Parathyroid adenoma (tissue), 2 donors: ENCODE results near the gene FRMD4A.
"Not testable (repeated sequence)": the region's sequence is repeated elsewhere in the genome, so short reads cannot be mapped to it uniquely, and the experiment has no call there.

Experiments used
- H2AFZ ChIP-seq: fragments of 300-600 bp; sonication (generic); one replicate; pipeline ENCODE4 v1.7.0; 2017; ENCODE audit warnings: antibody characterized with exemption, mild to moderate bottlenecking
- H3K27ac ChIP-seq: fragments of 300-600 bp; sonication (generic); one replicate; pipeline ENCODE4 v1.7.0; 2017
- H3K27me3 ChIP-seq: fragments of 300-600 bp; sonication (generic); one replicate; pipeline ENCODE4 v1.7.0; 2017; ENCODE audit warnings: low read length; ENCODE audit not compliant: control insufficient read depth, insufficient read depth
- H3K36me3 ChIP-seq: fragments of 300-600 bp; sonication (generic); one replicate; pipeline ENCODE4 v1.7.0; 2017; ENCODE audit warnings: low read length; ENCODE audit not compliant: control insufficient read depth, insufficient read depth
- H3K4me1 ChIP-seq: fragments of 300-600 bp; sonication (generic); one replicate; pipeline ENCODE4 v1.7.0; 2017; ENCODE audit warnings: control low read depth
- H3K4me2 ChIP-seq: fragments of 300-600 bp; sonication (generic); one replicate; pipeline ENCODE4 v1.7.0; 2017; ENCODE audit warnings: low read length
- H3K4me3 ChIP-seq: fragments of 300-600 bp; sonication (generic); one replicate; pipeline ENCODE4 v1.7.0; 2017; ENCODE audit warnings: low read depth, low read length
- H3K79me2 ChIP-seq: fragments of 300-600 bp; sonication (generic); one replicate; pipeline ENCODE4 v1.7.0; 2017; ENCODE audit warnings: control low read depth
- H3K9ac ChIP-seq: fragments of 300-600 bp; sonication (generic); one replicate; pipeline ENCODE4 v1.7.0; 2017; ENCODE audit warnings: mild to moderate bottlenecking
- H3K9me3 ChIP-seq: fragments of 300-600 bp; sonication (generic); one replicate; pipeline ENCODE4 v1.7.0; 2017; ENCODE audit warnings: low read length; ENCODE audit not compliant: control insufficient read depth
- TF ChIP-seq, protein P1 (sequence below): fragments of 300-600 bp; sonication (generic); IDR thresholded peaks from one replicate; pipeline ENCODE4 v1.7.0; 2017; ENCODE audit warnings: antibody characterized with exemption, mild to moderate bottlenecking
- donor health status: primary hyperparathyroidism.

FRMD4A gene

DNA sequence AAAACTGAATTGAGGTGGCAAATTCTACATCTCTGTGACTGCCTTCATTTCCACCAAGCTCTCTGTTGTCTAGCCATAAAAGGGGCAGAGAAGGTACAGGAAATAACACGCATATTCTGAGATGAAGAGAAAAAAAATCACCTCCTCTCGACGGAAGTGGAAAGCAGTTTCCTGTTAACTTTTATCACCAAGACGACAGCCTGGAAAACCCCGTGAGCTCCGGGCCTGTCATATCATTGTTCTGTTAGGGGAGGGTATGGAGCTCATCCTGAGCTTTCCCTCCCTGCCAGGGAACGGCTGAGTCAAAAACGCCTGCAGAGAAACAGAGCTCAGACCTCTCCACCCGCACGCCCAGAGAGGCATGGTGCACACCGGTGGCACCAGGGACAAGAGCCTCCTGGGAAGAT lies 543.7 kb downstream of the FRMD4A start:
- H3K4me1 ChIP-seq: no peaks in the 10 kb centered on the region
- no peaks in the 10 kb centered on the region for H3K27me3 ChIP-seq
- H3K36me3 ChIP-seq: no peaks in the 10 kb centered on the region
- TF ChIP-seq, protein P1, sequence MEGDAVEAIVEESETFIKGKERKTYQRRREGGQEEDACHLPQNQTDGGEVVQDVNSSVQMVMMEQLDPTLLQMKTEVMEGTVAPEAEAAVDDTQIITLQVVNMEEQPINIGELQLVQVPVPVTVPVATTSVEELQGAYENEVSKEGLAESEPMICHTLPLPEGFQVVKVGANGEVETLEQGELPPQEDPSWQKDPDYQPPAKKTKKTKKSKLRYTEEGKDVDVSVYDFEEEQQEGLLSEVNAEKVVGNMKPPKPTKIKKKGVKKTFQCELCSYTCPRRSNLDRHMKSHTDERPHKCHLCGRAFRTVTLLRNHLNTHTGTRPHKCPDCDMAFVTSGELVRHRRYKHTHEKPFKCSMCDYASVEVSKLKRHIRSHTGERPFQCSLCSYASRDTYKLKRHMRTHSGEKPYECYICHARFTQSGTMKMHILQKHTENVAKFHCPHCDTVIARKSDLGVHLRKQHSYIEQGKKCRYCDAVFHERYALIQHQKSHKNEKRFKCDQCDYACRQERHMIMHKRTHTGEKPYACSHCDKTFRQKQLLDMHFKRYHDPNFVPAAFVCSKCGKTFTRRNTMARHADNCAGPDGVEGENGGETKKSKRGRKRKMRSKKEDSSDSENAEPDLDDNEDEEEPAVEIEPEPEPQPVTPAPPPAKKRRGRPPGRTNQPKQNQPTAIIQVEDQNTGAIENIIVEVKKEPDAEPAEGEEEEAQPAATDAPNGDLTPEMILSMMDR: no peak
- no peak overlapping the region for H2AFZ ChIP-seq
- H3K4me2 ChIP-seq: no peak overlapping the region
- no peak overlapping the region for H3K4me3 ChIP-seq
- peak overlapping the region; percentile 16 for H3K27ac ChIP-seq
- no peak overlapping the region for H3K9ac ChIP-seq
- H3K9me3 ChIP-seq: no peaks in the 10 kb centered on the region
- H3K79me2 ChIP-seq: no peaks in the 10 kb centered on the region

DNA sequence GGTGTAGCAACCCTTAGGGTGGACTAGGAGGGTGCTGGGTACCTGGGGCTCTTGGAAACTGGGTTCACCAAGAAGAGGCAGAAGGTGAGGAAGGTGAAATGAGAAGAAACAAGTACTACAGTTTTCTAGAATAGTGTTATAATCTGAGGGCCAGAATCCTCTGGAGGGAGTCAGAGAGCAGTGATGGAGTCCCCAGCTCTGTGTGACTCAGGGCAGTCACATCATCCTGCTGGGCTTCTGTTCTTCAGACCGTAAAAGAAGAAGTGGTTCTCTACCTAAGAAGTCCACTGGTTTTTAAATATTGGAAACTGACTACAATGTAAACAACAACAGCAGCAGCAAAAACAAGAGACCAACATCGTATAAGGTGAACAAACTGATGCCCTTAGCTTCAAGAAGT lies 546.7 kb downstream of the FRMD4A start:
- Histone ChIP-seq H2AFZ (no peak overlapping the region), H3K27ac (no peak overlapping the region), H3K4me2 (no peak overlapping the region), H3K4me1 (no peaks in the 10 kb centered on the region), H3K36me3 (no peaks in the 10 kb centered on the region), H3K27me3 (no peaks in the 10 kb centered on the region), H3K79me2 (no peaks in the 10 kb centered on the region), H3K4me3 (no peak overlapping the region), H3K9me3 (no peaks in the 10 kb centered on the region), H3K9ac (no peak overlapping the region)
- TF ChIP-seq, protein P1: no peak

DNA sequence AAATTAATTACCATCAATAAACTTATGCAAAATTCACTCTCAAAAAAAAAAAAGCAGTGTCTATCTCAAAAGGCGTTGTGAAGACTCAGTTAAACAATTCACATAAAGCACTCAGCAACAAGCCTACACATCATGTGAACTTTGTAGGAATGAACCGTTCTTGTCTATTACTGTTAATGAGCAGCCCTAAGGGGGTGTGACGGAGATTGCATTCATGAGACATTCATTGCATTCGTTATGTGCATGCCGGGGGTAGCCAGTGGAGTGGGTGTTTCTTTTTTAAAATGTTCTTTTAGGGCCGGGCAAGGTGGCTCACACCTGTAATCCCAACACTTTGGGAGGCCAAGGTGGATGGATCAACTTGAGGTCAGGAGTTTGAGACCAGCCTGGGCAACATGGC lies 551.0 kb downstream of the FRMD4A start:
- H3K79me2 ChIP-seq: no peaks in the 10 kb centered on the region
- no peaks in the 10 kb centered on the region for H3K27me3 ChIP-seq
- H3K27ac ChIP-seq: no peak overlapping the region
- TF ChIP-seq, protein P1: no peak
- H3K4me3 ChIP-seq: no peak overlapping the region
- no peak overlapping the region for H3K9ac ChIP-seq
- no peak overlapping the region for H3K4me2 ChIP-seq
- no peaks in the 10 kb centered on the region for H3K4me1 ChIP-seq
- no peaks in the 10 kb centered on the region for H3K9me3 ChIP-seq
- no peak overlapping the region for H2AFZ ChIP-seq
- H3K36me3 ChIP-seq: no peaks in the 10 kb centered on the region

DNA sequence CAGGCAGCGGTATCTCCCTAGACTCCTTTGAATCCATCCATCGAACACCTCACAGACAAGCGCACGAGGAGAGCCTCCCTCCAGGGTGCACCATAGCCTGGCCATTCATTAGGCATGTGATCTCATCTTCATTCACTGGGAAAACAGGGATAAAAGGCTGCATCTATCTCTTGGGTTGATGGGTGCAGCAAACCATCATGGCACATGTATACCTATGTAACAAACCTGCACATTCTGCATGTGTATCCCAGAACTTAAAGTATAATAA lies 552.1 kb downstream of the FRMD4A start:
- H3K4me2 ChIP-seq, H2AFZ ChIP-seq, H3K4me1 ChIP-seq, H3K9ac ChIP-seq, H3K27me3 ChIP-seq, H3K79me2 ChIP-seq, H3K36me3 ChIP-seq, H3K9me3 ChIP-seq, H3K4me3 ChIP-seq, H3K27ac ChIP-seq: not testable (repeated sequence)

DNA sequence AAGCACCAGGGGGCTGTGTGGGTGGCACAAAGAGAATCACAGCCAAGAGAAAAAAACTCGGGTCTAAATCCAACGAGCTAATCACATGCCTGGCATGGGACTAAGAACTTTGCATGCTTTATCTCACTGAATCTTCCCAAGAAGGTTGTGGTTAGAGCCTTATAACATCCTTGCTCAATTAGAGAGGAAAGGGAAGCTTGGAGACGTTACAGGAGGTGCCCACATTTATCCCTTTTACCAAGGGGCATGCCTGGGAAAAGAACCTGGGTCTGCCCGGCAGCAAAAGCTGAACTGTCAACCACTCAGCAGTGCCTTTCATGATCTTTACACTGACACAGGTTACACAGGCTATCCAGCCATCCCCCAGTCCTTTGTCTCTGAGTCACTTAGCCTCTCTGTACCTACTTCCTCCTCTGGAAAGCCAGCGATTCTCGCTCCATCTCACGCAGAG lies 553.8 kb downstream of the FRMD4A start:
- H3K9ac ChIP-seq: no peak overlapping the region
- no peaks in the 10 kb centered on the region for H3K4me1 ChIP-seq
- no peaks in the 10 kb centered on the region for H3K27me3 ChIP-seq
- TF ChIP-seq, protein P1: no peak
- no peaks in the 10 kb centered on the region for H3K79me2 ChIP-seq
- no peaks in the 10 kb centered on the region for H3K36me3 ChIP-seq
- no peak overlapping the region for H3K27ac ChIP-seq
- no peaks in the 10 kb centered on the region for H3K9me3 ChIP-seq
- no peak overlapping the region for H2AFZ ChIP-seq
- no peak overlapping the region for H3K4me3 ChIP-seq
- H3K4me2 ChIP-seq: no peak overlapping the region
